Fibroblast of lung (primary cell): ENCODE results near the gene FOXB1. TPM values are rescaled to one million over a fixed set of nuclear protein-coding genes. Genes with fewer than 3 reads are reported as not detected.
A peak's percentile ranks its signal among the peaks of the same experiment; 100 is the strongest.

Experiments
- DNase-seq, 2 donors: peaks; one replicate each; pipeline versions ENCODE4 v3.0.0 to v3.0.0-alpha.2; 2010; ENCODE audit warnings: low read depth in 2 of 2
- H2AFZ ChIP-seq: 2 replicates; pipeline ENCODE4 v1.5.1; 2012; ENCODE audit warnings: low read length, control low read depth, inconsistent platforms
- H3K27ac ChIP-seq: 2 replicates; pipeline ENCODE4 v1.5.1; 2011; ENCODE audit warnings: low read length, control low read depth; ENCODE audit not compliant: insufficient read depth
- H3K27me3 ChIP-seq: 2 replicates; pipeline ENCODE4 v1.5.1; 2011; ENCODE audit warnings: mild to moderate bottlenecking, low read length; ENCODE audit not compliant: control insufficient read depth, insufficient read depth
- H3K36me3 ChIP-seq: 2 replicates; pipeline ENCODE4 v1.5.1; 2011; ENCODE audit warnings: low read length; ENCODE audit not compliant: control insufficient read depth, insufficient read depth
- H3K4me1 ChIP-seq: 2 replicates; pipeline ENCODE4 v1.5.1; 2011; ENCODE audit warnings: low read length; ENCODE audit not compliant: control insufficient read depth, insufficient read depth; ENCODE audit errors: extremely low read depth
- H3K4me2 ChIP-seq: 2 replicates; pipeline ENCODE4 v1.5.1; 2011; ENCODE audit warnings: low read length, control low read depth; ENCODE audit not compliant: insufficient read depth; ENCODE audit errors: extremely low read depth
- H3K4me3 ChIP-seq, 4 experiments: fragments of 200-600 bp in 1 of 4; sonication (generic) in 1 of 4; replicated peaks in 1 of 4; 2 replicates each; pipeline ENCODE4 v1.5.1; 2011 to 2016; ENCODE audit warnings: low read length in 4 of 4, low read depth in 3 of 4, mild to moderate bottlenecking in 3 of 4, control low read depth in 2 of 4, inconsistent platforms in 1 of 4, mixed read lengths in 1 of 4; ENCODE audit not compliant: insufficient read depth in 1 of 4; ENCODE audit errors: control extremely low read depth in 1 of 4
- H3K79me2 ChIP-seq: 2 replicates; pipeline ENCODE4 v1.5.1; 2012; ENCODE audit warnings: mild to moderate bottlenecking, low read length, inconsistent platforms; ENCODE audit not compliant: control insufficient read depth, insufficient read depth
- H3K9ac ChIP-seq: 2 replicates; pipeline ENCODE4 v1.5.1; 2011; ENCODE audit warnings: mild to moderate bottlenecking, low read length, control low read depth; ENCODE audit not compliant: insufficient read depth
- H3K9me3 ChIP-seq: 2 replicates; pipeline ENCODE4 v1.5.1; 2012; ENCODE audit warnings: low read depth, low read length; ENCODE audit not compliant: control insufficient read depth, insufficient read depth
- H4K20me1 ChIP-seq: 2 replicates; pipeline ENCODE4 v1.5.1; 2011; ENCODE audit warnings: low read length; ENCODE audit not compliant: control insufficient read depth, insufficient read depth; ENCODE audit errors: extremely low read depth
- EZH2 ChIP-seq: IDR thresholded peaks from 2 replicates; pipeline ENCODE4 v1.5.1; 2012; ENCODE audit warnings: low read length, control low read depth, mild to moderate bottlenecking; ENCODE audit errors: missing control alignments
- polyA plus RNA-seq, 2 donors: library from polyadenylated mRNA; depleted of rRNA in 1 of 2; stranded (reverse) in 1 of 2; unstranded in 1 of 2; fragments of >200 nt; gene quantifications; 2 replicates each; pipeline ENCODE4 v1.2.1, GENCODE V29; 2011 to 2012; ENCODE audit warnings: missing spikeins in 1 of 2
- total RNA-seq: library from RNA; depleted of rRNA; stranded (reverse); fragments of >200 nt; gene quantifications from 2 replicates; pipeline ENCODE4 v1.2.1, GENCODE V29; 2014
- TF ChIP-seq, protein P1 (sequence below), 2 donors: IDR thresholded peaks in 1 of 2; conservative IDR thresholded peaks in 1 of 2; 1 replicate in 1 of 2; 2 replicates in 1 of 2; pipeline ENCODE4 v1.5.1; 2011 to 2012; ENCODE audit warnings: low read length in 2 of 2, control low read depth in 1 of 2, inconsistent platforms in 1 of 2, low read depth in 1 of 2, mild to moderate bottlenecking in 1 of 2

FOXB1 gene
- total and polyA plus RNA-seq, 2 donors (not counting 1 experiment from before 2014, with no cell fraction given): not detected

DNA sequence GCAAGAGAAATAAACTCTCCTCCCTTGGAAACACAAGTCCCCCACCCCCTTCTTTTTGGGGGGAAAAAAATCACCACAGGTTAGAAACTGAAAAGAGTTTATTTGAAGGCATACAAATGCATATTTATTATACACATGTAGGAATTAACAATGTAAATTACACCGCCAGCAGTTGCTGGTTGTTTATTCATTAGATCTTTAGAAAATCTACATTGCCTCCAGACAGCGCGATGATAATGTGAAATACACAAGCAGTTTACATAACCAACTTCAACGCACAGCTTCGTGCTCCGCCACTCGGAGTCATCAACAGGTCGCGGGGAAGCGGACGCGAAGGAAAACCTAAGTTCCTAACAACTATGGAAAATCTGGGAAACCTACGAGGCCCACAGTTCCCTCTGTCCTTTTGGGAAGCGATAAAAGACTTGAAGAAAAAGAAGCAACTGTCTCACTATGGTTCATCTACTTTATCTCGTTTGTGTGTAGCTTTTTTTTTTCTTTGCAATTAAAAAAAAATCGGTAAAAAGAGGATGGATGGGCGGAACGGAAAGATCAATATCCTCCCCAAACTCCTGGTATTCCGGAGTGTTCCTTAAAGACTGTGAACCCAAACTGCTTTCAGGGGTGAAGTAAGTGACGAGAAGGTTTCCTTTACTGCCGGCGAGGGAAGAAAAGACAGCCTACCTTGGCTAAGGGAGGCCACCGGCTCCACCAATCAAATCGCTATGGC lies 8.4 kb upstream of the FOXB1 start:
- Histone ChIP-seq H3K4me3 (no peak overlapping the region), H3K27me3 (peaks cover 72% of the 10 kb centered on the region), H3K27ac (no peak overlapping the region), H2AFZ (no peak overlapping the region), H3K79me2 (no peaks in the 10 kb centered on the region), H3K36me3 (no peaks in the 10 kb centered on the region), H3K4me1 (no peaks in the 10 kb centered on the region), H3K4me2 (no peak overlapping the region), H3K9me3 (no peaks in the 10 kb centered on the region), H3K9ac (no peak overlapping the region), H4K20me1 (no peaks in the 10 kb centered on the region)
- TF ChIP-seq, protein P1, sequence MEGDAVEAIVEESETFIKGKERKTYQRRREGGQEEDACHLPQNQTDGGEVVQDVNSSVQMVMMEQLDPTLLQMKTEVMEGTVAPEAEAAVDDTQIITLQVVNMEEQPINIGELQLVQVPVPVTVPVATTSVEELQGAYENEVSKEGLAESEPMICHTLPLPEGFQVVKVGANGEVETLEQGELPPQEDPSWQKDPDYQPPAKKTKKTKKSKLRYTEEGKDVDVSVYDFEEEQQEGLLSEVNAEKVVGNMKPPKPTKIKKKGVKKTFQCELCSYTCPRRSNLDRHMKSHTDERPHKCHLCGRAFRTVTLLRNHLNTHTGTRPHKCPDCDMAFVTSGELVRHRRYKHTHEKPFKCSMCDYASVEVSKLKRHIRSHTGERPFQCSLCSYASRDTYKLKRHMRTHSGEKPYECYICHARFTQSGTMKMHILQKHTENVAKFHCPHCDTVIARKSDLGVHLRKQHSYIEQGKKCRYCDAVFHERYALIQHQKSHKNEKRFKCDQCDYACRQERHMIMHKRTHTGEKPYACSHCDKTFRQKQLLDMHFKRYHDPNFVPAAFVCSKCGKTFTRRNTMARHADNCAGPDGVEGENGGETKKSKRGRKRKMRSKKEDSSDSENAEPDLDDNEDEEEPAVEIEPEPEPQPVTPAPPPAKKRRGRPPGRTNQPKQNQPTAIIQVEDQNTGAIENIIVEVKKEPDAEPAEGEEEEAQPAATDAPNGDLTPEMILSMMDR (conservative IDR thresholded peaks at IDR 0.05 in 1 of 2, IDR thresholded peaks at IDR 0.05 in 1 of 2; ENCODE audit: low read depth in 1 of 2, low read length in 2 of 2): no peak
- TF ChIP-seq EZH2: peak; percentile 79
- DNase-seq: no peak

DNA sequence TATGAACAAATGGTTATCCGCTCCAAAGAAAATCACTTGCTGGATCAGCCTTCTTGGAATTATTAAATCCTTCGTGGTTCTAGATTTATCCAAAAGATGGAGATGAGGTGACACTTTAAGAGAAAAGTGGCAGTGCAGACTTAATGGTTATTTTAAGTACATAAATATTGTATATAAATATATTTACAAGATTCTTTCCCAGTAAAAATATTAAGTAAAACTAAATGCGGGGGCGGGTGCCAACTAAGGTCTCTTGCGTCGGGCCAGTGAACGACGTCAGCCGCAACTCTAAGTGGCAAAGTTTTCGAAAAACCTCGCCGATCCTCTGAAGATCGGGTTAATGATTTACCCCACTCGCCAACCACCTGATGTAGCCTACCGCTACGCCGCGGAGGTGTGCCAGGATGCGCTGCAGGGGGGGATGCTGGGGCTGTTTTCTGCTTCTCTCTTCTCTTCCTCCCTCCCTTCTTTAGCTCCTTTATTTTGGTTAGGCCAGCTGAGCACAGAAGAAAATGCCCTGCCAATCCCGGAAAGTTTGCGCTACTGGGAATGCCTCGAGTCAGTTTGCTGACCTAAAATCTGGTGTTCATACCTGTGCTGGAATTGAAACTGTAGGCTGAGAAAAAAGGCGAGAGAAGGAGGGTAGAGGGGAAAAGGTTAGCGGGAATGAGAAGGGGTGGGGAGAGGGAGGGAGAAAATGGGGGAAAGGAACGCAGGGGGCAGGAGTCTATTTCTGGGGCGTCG lies 7.6 kb upstream of the FOXB1 start:
- Histone ChIP-seq H3K79me2 (no peaks in the 10 kb centered on the region), H3K4me2 (no peak overlapping the region), H3K9me3 (no peaks in the 10 kb centered on the region), H2AFZ (no peak overlapping the region), H3K4me1 (no peaks in the 10 kb centered on the region), H3K27ac (no peak overlapping the region), H3K9ac (no peak overlapping the region), H3K4me3 (no peak overlapping the region), H4K20me1 (no peaks in the 10 kb centered on the region), H3K27me3 (peaks cover 68% of the 10 kb centered on the region), H3K36me3 (no peaks in the 10 kb centered on the region)
- DNase-seq: no peak
- TF ChIP-seq, protein P1 (conservative IDR thresholded peaks at IDR 0.05 in 1 of 2, IDR thresholded peaks at IDR 0.05 in 1 of 2; ENCODE audit: low read depth in 1 of 2, low read length in 2 of 2): no peak
- TF ChIP-seq EZH2: no peak

- H2AFZ ChIP-seq: no peak overlapping the region
- H3K27me3 ChIP-seq: peaks cover 75% of the 10 kb centered on the region
- H3K79me2 ChIP-seq: no peaks in the 10 kb centered on the region
- H3K4me3 ChIP-seq: no peak overlapping the region
- TF ChIP-seq, protein P1 (conservative IDR thresholded peaks at IDR 0.05 in 1 of 2, IDR thresholded peaks at IDR 0.05 in 1 of 2; ENCODE audit: low read depth in 1 of 2, low read length in 2 of 2): no peak
- no peak for TF ChIP-seq EZH2
- H3K27ac ChIP-seq: no peak overlapping the region
- H3K4me2 ChIP-seq: no peak overlapping the region
- DNase-seq: no peak
- no peaks in the 10 kb centered on the region for H4K20me1 ChIP-seq
- H3K9me3 ChIP-seq: no peaks in the 10 kb centered on the region
- no peaks in the 10 kb centered on the region for H3K4me1 ChIP-seq
- no peak overlapping the region for H3K9ac ChIP-seq
- H3K36me3 ChIP-seq: no peaks in the 10 kb centered on the region
These were observed 6.9 kb upstream of the FOXB1 start for GRCh38 chr15:59997070-59997701.
